Lower leg skin (tissue), 3 donors: Measurements from ENCODE around the gene CENPB.

Experiments used
- CTCF ChIP-seq, 3 donors: fragments of 450-650 bp; IDR thresholded peaks; one replicate each; pipeline ENCODE4 v1.5.1; 2016; ENCODE audit warnings: antibody characterized with exemption in 3 of 3, mild to moderate bottlenecking in 3 of 3, moderate library complexity in 2 of 3
- POLR2A ChIP-seq, 2 donors: fragments of 450-650 bp; IDR thresholded peaks; one replicate each; pipeline ENCODE4 v1.6.1; 2016 to 2017; ENCODE audit warnings: antibody characterized with exemption in 2 of 2, mild to moderate bottlenecking in 1 of 2, moderate library complexity in 1 of 2

GRCh38 chr20:3788685-3789155 is 2.2 kb upstream of the CENPB start:
- TF ChIP-seq CTCF (IDR thresholded peaks at IDR 0.05) (no peak), POLR2A (IDR thresholded peaks at IDR 0.05) (no peak)
